ENCODE measurements around the gene MYL7. TPM values are rescaled to one million over a fixed set of nuclear protein-coding genes. Genes with fewer than 3 reads are reported as not detected.

MYL7 gene
- total and polyA plus RNA-seq, 8 donors: 0.82 to 5.5 (median 1.2) TPM; not detected in 2

DNA sequence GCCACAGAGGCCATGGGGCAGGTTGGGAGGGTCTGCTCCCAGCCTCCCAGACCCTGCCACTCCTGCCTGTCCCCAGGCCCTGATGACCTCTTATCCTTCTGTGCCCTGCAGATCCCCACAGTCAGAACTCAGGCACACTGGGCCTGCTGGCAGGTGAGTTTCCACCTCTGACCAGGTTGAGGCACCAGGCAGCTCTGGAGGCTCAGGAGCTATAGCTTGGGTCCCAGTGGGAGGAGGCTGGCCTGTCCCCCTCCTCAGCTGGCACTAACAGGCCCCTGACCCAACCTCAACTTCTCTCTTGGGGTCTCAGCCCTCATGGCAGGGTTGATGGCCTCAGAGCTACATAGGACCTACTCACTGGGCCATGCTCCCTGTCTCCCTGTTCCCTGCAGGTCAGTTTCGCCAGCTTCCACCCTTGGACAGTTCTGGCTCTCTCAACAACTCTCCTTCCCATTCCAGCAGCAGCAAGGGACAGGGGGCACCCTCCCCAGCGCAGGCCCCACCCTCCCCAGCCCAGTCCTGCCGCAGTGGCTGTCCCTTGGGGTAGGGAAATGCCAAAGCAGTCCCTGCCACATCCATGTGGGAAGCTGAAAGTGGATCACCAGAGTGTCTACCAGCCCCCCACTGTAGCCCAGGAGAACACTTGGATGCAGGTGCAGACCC lies 39.7 kb downstream of the MYL7 start:
- TF ChIP-seq, protein P1, sequence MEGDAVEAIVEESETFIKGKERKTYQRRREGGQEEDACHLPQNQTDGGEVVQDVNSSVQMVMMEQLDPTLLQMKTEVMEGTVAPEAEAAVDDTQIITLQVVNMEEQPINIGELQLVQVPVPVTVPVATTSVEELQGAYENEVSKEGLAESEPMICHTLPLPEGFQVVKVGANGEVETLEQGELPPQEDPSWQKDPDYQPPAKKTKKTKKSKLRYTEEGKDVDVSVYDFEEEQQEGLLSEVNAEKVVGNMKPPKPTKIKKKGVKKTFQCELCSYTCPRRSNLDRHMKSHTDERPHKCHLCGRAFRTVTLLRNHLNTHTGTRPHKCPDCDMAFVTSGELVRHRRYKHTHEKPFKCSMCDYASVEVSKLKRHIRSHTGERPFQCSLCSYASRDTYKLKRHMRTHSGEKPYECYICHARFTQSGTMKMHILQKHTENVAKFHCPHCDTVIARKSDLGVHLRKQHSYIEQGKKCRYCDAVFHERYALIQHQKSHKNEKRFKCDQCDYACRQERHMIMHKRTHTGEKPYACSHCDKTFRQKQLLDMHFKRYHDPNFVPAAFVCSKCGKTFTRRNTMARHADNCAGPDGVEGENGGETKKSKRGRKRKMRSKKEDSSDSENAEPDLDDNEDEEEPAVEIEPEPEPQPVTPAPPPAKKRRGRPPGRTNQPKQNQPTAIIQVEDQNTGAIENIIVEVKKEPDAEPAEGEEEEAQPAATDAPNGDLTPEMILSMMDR (IDR thresholded peaks at IDR 0.05): no peak
- H3K4me3 ChIP-seq: no peak overlapping the region
- H3K27me3 ChIP-seq: peaks cover 0 to 40% of the 10 kb centered on the region in 2 donors
- DNase-seq: peak in 1 of 4 donors; percentile 57
- peak overlapping the region; percentile 40 to 84 for H3K27ac ChIP-seq
- ATAC-seq: no peak
- H3K36me3 ChIP-seq: no peaks in the 10 kb centered on the region
- intact Hi-C loops (cut with DNase I): no loop called here
- peaks cover 0 to 7% of the 10 kb centered on the region in 2 donors for H3K4me1 ChIP-seq
- H3K9me3 ChIP-seq: no peaks in the 10 kb centered on the region

DNA sequence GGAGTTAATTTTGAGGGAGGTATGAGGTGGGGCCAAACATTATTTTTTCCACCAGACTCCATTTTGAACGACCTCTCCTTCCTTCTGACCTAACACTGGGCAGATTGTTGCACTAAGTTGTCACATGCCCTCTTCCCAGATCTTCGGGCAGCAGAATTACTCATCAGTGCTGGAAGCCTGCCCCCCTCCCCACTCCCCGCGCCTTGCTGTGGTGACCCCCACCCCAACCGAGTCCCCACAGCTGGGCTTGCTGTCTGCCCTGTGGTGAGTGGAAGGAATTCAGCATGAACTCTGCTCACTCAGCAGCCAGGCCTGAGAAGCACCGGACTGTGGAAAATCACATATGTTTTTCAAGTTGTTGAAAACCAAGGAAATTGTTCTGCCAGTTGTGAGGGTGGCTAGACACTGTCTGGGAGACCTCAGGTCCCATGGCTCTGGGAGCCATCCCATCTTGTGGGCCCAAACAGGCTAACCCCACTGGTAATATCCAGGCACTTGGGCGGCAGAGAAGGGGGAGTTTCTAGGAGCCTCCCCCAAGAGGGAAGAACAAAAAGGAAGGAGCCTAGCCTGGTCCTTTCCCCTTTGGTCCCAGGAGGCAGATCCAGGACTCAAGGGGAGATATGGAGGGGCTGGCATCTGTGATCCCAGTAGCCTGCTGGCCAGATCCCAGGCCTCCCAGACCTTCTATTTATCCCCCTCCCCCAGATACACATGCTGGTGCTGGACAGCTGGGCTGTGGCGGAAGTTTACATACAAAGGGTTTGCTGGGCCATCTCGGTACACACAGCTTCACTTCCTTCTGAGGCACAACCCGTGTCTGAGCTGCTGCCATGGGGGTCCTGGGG lies 40.5 kb downstream of the MYL7 start:
- peak in 1 of 4 donors; percentile 47 for DNase-seq
- H3K36me3 ChIP-seq: no peaks in the 10 kb centered on the region
- H3K9me3 ChIP-seq: no peaks in the 10 kb centered on the region
- ATAC-seq: peak; percentile 43
- TF ChIP-seq, protein P1 (IDR thresholded peaks at IDR 0.05): no peak
- H3K4me3 ChIP-seq: no peak overlapping the region
- peaks cover 0 to 7% of the 10 kb centered on the region in 2 donors for H3K4me1 ChIP-seq
- intact Hi-C loops (cut with DNase I): no loop called here
- H3K27ac ChIP-seq: peak overlapping the region; percentile 40 to 84
- H3K27me3 ChIP-seq: peaks cover 0 to 33% of the 10 kb centered on the region in 2 donors

DNA sequence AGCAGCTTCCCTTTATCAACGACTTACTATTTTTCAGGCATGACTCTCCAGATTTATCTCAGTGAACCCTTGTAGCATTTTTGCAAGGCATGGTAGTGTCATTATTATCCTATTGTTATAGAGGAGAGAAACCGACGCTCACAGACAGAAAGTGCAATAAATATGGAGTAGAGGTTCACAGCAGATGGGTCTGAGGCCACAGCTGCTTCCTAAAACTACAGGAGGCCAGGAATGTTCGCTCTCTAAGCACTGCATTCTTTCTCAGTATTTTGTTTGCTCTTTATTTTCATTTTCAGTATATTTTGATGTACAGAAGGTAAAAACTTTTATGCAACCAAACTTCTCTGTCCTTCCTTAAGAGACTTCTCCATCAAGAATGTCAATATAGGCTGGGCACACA lies 41.5 kb downstream of the MYL7 start:
- Histone ChIP-seq H3K36me3 (no peaks in the 10 kb centered on the region), H3K4me1 (peaks cover 4 to 5% of the 10 kb centered on the region in 2 donors), H3K27ac (peak overlapping the region in 1 of 2 donors; percentile 84), H3K27me3 (peaks cover 0 to 22% of the 10 kb centered on the region in 2 donors), H3K4me3 (no peak overlapping the region), H3K9me3 (no peaks in the 10 kb centered on the region)
- intact Hi-C loops (cut with DNase I): no loop called here
- TF ChIP-seq, protein P1 (IDR thresholded peaks at IDR 0.05): no peak
- DNase-seq (no peak), ATAC-seq (no peak)

DNA sequence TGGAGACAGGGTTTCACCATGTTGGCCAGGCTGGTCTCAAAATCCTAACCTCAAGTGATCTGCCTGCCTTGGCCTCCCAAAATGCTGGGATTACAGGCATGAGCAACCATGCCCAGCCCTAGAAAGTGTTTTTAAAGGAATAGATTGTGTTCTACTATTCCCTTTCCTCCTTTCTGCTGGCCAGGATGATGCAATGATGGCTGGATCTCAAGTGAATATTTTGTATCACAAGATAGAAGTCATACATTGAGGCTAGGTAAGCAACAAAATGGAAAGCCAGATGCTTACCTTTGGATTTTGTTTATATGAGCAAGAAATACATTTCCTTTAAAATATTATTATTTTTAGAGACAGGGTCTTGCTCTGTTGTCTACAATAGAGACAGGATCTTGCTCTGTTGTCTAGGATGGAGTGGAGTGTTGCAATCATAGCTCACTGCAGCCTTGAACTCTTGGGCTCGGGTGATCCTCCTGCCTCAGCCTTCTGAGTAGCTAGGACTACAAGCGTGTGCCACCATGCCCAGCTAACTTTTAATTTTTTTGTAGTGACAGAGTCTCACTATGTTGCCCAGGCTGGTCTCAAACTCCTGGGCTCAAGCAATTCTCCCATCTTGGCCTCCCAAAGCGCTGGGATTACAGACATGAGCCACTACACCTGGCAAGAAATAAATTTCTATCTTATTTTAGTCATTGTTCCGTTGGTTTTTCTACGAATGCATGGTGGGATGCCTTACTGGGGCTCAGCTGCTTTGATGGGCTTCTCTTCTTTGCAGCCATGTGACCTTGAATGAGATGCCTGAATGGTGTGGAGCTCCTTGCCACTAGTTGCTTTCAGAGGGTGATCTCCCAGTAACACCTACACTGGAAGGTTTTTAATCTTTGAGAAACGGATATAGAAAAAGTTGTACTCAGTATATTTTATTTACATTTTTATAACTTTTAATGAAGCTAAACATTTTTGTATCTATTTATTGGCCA lies 42.8 kb downstream of the MYL7 start:
- Histone ChIP-seq H3K36me3 (no peaks in the 10 kb centered on the region), H3K4me3 (no peak overlapping the region), H3K4me1 (peaks cover 3 to 4% of the 10 kb centered on the region in 2 donors), H3K27me3 (peaks cover 0 to 10% of the 10 kb centered on the region in 2 donors), H3K27ac (no peak overlapping the region), H3K9me3 (no peaks in the 10 kb centered on the region)
- no peak for ATAC-seq
- intact Hi-C loops (cut with DNase I): no loop called here
- DNase-seq: no peak
- TF ChIP-seq, protein P1 (IDR thresholded peaks at IDR 0.05): no peak
